Activated CD8-positive, alpha-beta memory T cell treated with anti-CD3 and anti-CD28 coated beads, Interleukin-2, amount 10 ng/mL, durations not matched to agents 7 days and 5 days (primary cell): Measurements from ENCODE around the gene ALPK3. TPM values are rescaled to one million over a fixed set of nuclear protein-coding genes. Genes with fewer than 3 reads are reported as not detected.
A peak's percentile ranks its signal among the peaks of the same experiment; 100 is the strongest.

Experiments used
- ATAC-seq: fragments of 150-1000 bp; cut with Tn5 transposase; one replicate; pipeline ENCODE4 v1.10.0; 2021; ENCODE audit warnings: moderate library complexity
- CTCF ChIA-PET: fragments of 350-600 bp; sonication (Branson Sonifier 250); formaldehyde crosslinking; loops from one replicate; lab custom pipeline; 2021; ENCODE audit warnings: antibody characterized with exemption; lab: Charles Lee
- DNase-seq: peaks from one replicate; pipeline ENCODE4 v3.0.0-alpha.2; 2020
- H3K27ac Mint-ChIP-seq: one replicate; pipeline ENCODE4 v1.8.0; 2021; ENCODE audit warnings: mild to moderate bottlenecking, mixed read lengths
- H3K27me3 Mint-ChIP-seq: one replicate; pipeline ENCODE4 v1.8.0; 2021; ENCODE audit warnings: mixed read lengths
- H3K36me3 Mint-ChIP-seq: one replicate; pipeline ENCODE4 v1.8.0; 2021; ENCODE audit warnings: mild to moderate bottlenecking, mixed read lengths
- H3K4me1 Mint-ChIP-seq: one replicate; pipeline ENCODE4 v1.8.0; 2021; ENCODE audit warnings: mixed read lengths
- H3K4me3 Mint-ChIP-seq: one replicate; pipeline ENCODE4 v1.8.0; 2021; ENCODE audit warnings: mild to moderate bottlenecking, moderate library complexity, mixed read lengths
- H3K9me3 Mint-ChIP-seq: one replicate; pipeline ENCODE4 v1.8.0; 2022; ENCODE audit warnings: low read depth, mixed read lengths
- total RNA-seq, 2 experiments: library from RNA; stranded (reverse); gene quantifications; one replicate each; pipeline ENCODE4 v1.2.3, GENCODE V29; 2021

ALPK3 gene
- total RNA-seq, 2 experiments from 2014 or later: 0.23 to 0.35 TPM

GRCh38 chr15:84909029-84909428, 91.9 kb downstream of the ALPK3 start:
- H3K27ac Mint-ChIP-seq: no peak overlapping the region
- CTCF ChIA-PET: interaction anchor here (1.5 kb wide), 1 partner anchor 19 kb away, joined by 5 read pairs; no protein-coding TSS in a partner anchor
- no peaks in the 10 kb centered on the region for H3K36me3 Mint-ChIP-seq
- no peaks in the 10 kb centered on the region for H3K9me3 Mint-ChIP-seq
- ATAC-seq (no peak), DNase-seq (no peak)
- peaks cover 16% of the 10 kb centered on the region for H3K4me1 Mint-ChIP-seq
- H3K4me3 Mint-ChIP-seq: no peak overlapping the region
- H3K27me3 Mint-ChIP-seq: no peaks in the 10 kb centered on the region

DNA sequence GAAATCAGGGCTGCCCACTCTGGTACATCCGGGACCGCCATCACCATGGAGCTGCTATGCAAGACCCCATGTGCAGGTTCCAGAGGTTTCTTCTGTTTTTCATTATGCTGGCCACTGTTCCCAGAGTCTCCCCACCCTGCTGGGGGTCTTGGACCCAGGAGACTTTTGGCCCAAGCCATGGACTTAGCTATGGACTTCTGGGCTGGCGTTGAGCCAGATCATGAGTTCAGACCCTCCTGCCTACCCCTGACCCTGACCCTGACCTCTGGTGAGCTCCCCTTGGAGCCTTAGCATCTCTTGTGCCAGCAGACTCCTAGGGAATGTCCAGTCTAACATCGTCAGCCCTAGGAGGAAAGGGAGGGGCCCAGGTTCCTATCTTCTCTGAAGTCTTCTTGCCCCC, 92.6 kb downstream of the ALPK3 start:
- CTCF ChIA-PET: interaction anchor here (1.5 kb wide), 1 partner anchor 18 kb away, joined by 5 read pairs; no protein-coding TSS in a partner anchor
- peaks cover 21% of the 10 kb centered on the region for H3K4me1 Mint-ChIP-seq
- ATAC-seq: no peak
- DNase-seq: no peak
- no peaks in the 10 kb centered on the region for H3K9me3 Mint-ChIP-seq
- no peak overlapping the region for H3K4me3 Mint-ChIP-seq
- H3K36me3 Mint-ChIP-seq: no peaks in the 10 kb centered on the region
- no peak overlapping the region for H3K27ac Mint-ChIP-seq
- no peaks in the 10 kb centered on the region for H3K27me3 Mint-ChIP-seq

DNA sequence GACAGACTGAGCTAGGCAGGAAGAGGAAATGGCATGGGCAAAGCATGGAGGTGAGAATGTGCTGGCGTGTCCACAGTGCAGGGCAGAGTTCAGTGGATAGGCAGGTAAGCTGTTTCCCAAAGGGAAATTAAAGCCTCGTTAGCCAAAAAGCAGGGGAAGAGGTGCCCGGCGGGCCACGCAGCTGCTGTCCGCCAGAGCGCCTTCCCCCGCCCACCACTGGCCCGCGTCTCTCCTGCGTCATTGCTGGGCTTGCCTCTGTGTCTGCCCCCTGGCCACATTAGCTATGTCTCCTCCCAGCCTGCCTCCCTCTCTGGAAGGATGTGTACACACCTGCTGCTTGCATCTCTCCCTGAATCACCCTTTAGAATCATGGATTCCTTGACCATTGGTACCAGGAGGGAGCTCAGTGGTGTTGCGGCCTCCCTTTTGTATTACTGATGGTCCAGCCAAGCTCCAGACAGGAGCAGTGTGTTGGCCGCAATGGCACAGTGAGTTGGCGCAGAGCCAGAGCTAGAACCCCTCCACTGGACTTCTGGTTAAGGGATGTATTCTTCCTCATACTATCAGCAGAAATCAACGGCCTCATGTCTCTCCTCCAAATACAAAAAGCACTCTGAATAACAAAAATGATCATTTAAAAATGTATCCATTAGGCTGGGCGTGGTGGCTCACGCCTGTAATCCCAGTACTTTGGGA, 93.9 kb downstream of the ALPK3 start:
- no peaks in the 10 kb centered on the region for H3K9me3 Mint-ChIP-seq
- no peak for ATAC-seq
- peaks cover 30% of the 10 kb centered on the region for H3K4me1 Mint-ChIP-seq
- H3K36me3 Mint-ChIP-seq: no peaks in the 10 kb centered on the region
- no peak overlapping the region for H3K27ac Mint-ChIP-seq
- DNase-seq: no peak
- H3K4me3 Mint-ChIP-seq: no peak overlapping the region
- H3K27me3 Mint-ChIP-seq: peaks cover 4% of the 10 kb centered on the region
- CTCF ChIA-PET: interaction anchor here (1.1 kb wide), 1 partner anchor 17 kb away, joined by 3 read pairs; no protein-coding TSS in a partner anchor

- CTCF ChIA-PET: interaction anchor here (0.6 to 1.5 kb wide), 3 partner anchors 16 to 314 kb away, joined by 3 to 7 read pairs (median 4); no protein-coding TSS in a partner anchor
- no peak for DNase-seq
- peaks cover 4% of the 10 kb centered on the region for H3K27me3 Mint-ChIP-seq
- no peak for ATAC-seq
- H3K36me3 Mint-ChIP-seq: no peaks in the 10 kb centered on the region
- H3K27ac Mint-ChIP-seq: peak overlapping the region; percentile 38
- no peaks in the 10 kb centered on the region for H3K9me3 Mint-ChIP-seq
- no peak overlapping the region for H3K4me3 Mint-ChIP-seq
- H3K4me1 Mint-ChIP-seq: peaks cover 30% of the 10 kb centered on the region
These were observed 94.9 kb downstream of the ALPK3 start for GRCh38 chr15:84911879-84912660.

GRCh38 chr15:84913360-84913723, 96.2 kb downstream of the ALPK3 start:
- peaks cover 7% of the 10 kb centered on the region for H3K27me3 Mint-ChIP-seq
- H3K4me3 Mint-ChIP-seq: no peak overlapping the region
- no peaks in the 10 kb centered on the region for H3K36me3 Mint-ChIP-seq
- DNase-seq (no peak), ATAC-seq (no peak)
- H3K4me1 Mint-ChIP-seq: peaks cover 30% of the 10 kb centered on the region
- no peaks in the 10 kb centered on the region for H3K9me3 Mint-ChIP-seq
- H3K27ac Mint-ChIP-seq: no peak overlapping the region
- CTCF ChIA-PET: interaction anchor here (1.5 kb wide), 1 partner anchor 15 kb away, joined by 7 read pairs; no protein-coding TSS in a partner anchor

DNA sequence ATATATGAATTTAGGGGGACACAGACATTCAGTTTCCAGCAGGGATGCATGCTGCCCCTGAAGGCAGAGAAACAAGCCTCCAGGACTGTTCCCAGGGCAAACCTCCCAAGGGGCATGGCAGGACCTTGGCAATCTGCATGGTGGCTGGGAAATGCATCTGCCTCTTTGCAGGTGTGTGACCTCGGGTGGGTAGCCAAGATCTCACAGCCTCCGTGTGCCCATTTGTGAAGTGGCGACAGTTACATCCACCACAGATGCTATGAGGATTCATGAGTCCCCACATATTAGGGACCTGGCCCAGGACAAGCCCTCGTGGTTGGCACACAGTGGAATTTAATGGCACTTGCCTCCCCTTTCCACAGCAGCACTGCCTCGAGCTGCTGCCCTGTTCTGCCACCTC, 97.2 kb downstream of the ALPK3 start:
- no peak overlapping the region for H3K27ac Mint-ChIP-seq
- peaks cover 10% of the 10 kb centered on the region for H3K27me3 Mint-ChIP-seq
- CTCF ChIA-PET: interaction anchor here (1.5 to 2.0 kb wide), 2 partner anchors 12 to 14 kb away, joined by 3 to 5 read pairs; no protein-coding TSS in a partner anchor
- H3K4me1 Mint-ChIP-seq: peaks cover 30% of the 10 kb centered on the region
- no peaks in the 10 kb centered on the region for H3K9me3 Mint-ChIP-seq
- H3K4me3 Mint-ChIP-seq: no peak overlapping the region
- DNase-seq: no peak
- no peaks in the 10 kb centered on the region for H3K36me3 Mint-ChIP-seq
- no peak for ATAC-seq

DNA sequence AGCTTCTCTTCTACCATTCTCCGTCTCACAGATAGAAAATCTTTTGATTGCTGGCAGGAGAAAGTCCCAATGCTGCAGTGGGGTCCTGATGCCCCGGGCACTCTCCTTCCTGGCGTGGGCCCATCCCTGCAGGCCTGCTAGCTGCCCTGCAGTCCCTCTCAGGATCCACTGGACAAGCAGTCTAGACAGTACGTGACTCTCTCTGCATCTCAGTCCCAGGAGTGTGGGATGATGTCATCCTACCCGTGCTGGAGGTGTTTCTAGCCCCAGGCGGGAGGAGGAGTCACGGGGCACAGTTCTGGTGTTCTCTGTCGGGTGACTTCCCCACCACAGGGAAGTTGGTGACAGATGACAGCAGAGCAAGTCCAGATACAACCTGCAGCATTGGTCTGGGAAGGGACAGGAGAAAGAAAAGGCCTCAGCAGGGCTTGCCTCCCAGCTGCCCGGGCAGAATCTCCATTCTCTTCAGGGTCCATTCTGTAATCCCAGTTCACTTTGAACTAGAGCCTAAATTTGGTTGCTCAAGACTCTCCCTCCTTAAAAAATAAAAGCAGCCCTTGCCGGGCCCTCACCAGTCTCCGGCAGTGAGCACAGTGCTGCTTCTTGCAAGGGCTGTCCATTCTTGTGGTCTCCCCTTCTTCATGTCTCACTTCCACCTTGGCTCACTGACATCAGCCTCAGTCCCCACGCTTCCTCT, 97.9 kb downstream of the ALPK3 start:
- peaks cover 10% of the 10 kb centered on the region for H3K27me3 Mint-ChIP-seq
- peak; percentile 98 for ATAC-seq
- peak overlapping the region; percentile 80 for H3K27ac Mint-ChIP-seq
- peak; percentile 88 for DNase-seq
- H3K4me3 Mint-ChIP-seq: peak overlapping the region; percentile 54
- no peaks in the 10 kb centered on the region for H3K9me3 Mint-ChIP-seq
- peaks cover 30% of the 10 kb centered on the region for H3K4me1 Mint-ChIP-seq
- no peaks in the 10 kb centered on the region for H3K36me3 Mint-ChIP-seq
- CTCF ChIA-PET: interaction anchor here (1.5 to 2.0 kb wide), 2 partner anchors 11 to 13 kb away, joined by 3 to 5 read pairs; no protein-coding TSS in a partner anchor

DNA sequence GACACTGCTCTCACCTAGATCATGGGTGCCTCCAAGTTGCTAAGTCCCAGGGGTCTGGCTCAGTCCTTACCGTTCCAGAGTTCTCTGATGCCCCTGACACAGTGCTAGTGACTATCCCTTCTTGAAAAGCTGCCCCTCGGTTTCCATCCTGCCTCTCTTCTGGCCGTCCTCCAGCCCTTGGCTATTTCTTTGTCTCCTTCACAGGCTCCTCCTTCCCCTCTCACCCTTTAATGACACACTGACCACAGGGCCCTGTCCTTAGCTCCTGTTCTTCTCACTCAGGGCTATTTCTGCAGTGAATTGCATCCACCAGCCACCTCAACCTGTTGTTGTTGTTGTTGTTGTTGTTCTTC, 98.4 kb downstream of the ALPK3 start:
- CTCF ChIA-PET: interaction anchor here (2.0 kb wide), 1 partner anchor 11 kb away, joined by 5 read pairs; no protein-coding TSS in a partner anchor
- ATAC-seq (no peak), DNase-seq (no peak)
- Mint-ChIP-seq H3K27me3 (peaks cover 10% of the 10 kb centered on the region), H3K4me1 (peaks cover 30% of the 10 kb centered on the region), H3K36me3 (no peaks in the 10 kb centered on the region), H3K9me3 (no peaks in the 10 kb centered on the region), H3K4me3 (peak overlapping the region; percentile 27), H3K27ac (peak overlapping the region; percentile 64)

GRCh38 chr15:84917452-84917851, 100.3 kb downstream of the ALPK3 start:
- Mint-ChIP-seq H3K9me3 (no peaks in the 10 kb centered on the region), H3K4me3 (no peak overlapping the region), H3K4me1 (peaks cover 19% of the 10 kb centered on the region), H3K36me3 (no peaks in the 10 kb centered on the region), H3K27me3 (peaks cover 10% of the 10 kb centered on the region), H3K27ac (no peak overlapping the region)
- no peak for DNase-seq
- ATAC-seq: no peak
- CTCF ChIA-PET: interaction anchor here (0.9 kb wide), 1 partner anchor 10 kb away, joined by 4 read pairs; no protein-coding TSS in a partner anchor

DNA sequence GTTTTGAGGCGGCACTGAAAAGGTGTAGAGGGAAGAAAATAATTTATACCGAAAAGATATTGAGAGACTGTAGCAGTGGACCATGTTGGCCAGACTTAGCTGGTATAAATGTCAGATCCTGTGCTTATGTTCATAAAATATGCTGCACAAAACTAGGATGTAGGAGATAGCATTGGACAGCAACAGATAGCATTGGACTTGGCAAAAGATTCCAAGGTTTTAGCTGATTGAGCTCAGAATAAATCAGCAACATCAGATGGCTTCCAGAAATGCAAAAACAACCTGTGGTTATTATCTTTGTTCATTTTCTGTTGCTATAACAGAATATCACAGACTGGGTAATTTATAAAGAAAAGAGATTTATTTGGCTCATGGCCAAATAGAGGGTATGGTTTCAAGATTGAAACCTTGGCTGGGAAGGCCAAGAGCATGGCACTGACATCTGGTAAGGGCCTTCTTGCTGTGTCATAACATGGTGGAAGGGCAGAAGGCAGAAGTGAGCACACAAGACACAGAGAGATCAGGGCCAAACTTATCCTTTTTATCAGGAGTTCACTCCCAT, 102.0 kb downstream of the ALPK3 start:
- Mint-ChIP-seq H3K36me3 (no peaks in the 10 kb centered on the region), H3K9me3 (no peaks in the 10 kb centered on the region), H3K27me3 (peaks cover 10% of the 10 kb centered on the region), H3K27ac (no peak overlapping the region), H3K4me3 (no peak overlapping the region), H3K4me1 (peaks cover 15% of the 10 kb centered on the region)
- DNase-seq: no peak
- CTCF ChIA-PET: interaction anchor here (0.6 kb wide), 1 partner anchor 208 kb away, joined by 3 read pairs; no protein-coding TSS in a partner anchor
- ATAC-seq: no peak

- Mint-ChIP-seq H3K9me3 (no peaks in the 10 kb centered on the region), H3K36me3 (no peaks in the 10 kb centered on the region), H3K27me3 (peaks cover 7% of the 10 kb centered on the region), H3K4me3 (no peak overlapping the region), H3K27ac (no peak overlapping the region), H3K4me1 (no peaks in the 10 kb centered on the region)
- ATAC-seq: no peak
- no peak for DNase-seq
- CTCF ChIA-PET: no interaction called here
These were observed 104.0 kb downstream of the ALPK3 start for GRCh38 chr15:84921121-84921520.

GRCh38 chr15:84922530-84922929, 105.4 kb downstream of the ALPK3 start:
- CTCF ChIA-PET: no interaction called here
- ATAC-seq: no peak

More at GRCh38 chr15:84922530-84922929, 105.4 kb downstream of the ALPK3 start:
- Mint-ChIP-seq H3K27me3 (peaks cover 5% of the 10 kb centered on the region), H3K4me3 (no peak overlapping the region), H3K9me3 (no peaks in the 10 kb centered on the region), H3K36me3 (no peaks in the 10 kb centered on the region), H3K4me1 (no peaks in the 10 kb centered on the region), H3K27ac (no peak overlapping the region)
- no peak for DNase-seq
